ENCODE measurements around the gene MAPK8IP3. TPM values are rescaled to one million over a fixed set of nuclear protein-coding genes. Genes with fewer than 3 reads are reported as not detected.
A peak's percentile ranks its signal among the peaks of the same experiment; 100 is the strongest.

The MAPK8IP3 gene
- total and polyA plus RNA-seq, 5 experiments from 2014 or later = 0.87 to 342 (median 2.8) TPM

- no peak overlapping the region for H3K4me3 Mint-ChIP-seq
- H3K9me3 Mint-ChIP-seq = no peaks in the 10 kb centered on the region
- no peak overlapping the region for H3K27ac Mint-ChIP-seq
- peaks cover 0 to 80% (median 17%) of the 10 kb centered on the region in 3 donors for H3K36me3 Mint-ChIP-seq
- POLR2A ChIA-PET = no interaction called here
- peaks cover 0 to 5% (median 0%) of the 10 kb centered on the region in 4 donors for H3K4me1 Mint-ChIP-seq
- no peaks in the 10 kb centered on the region for H3K27me3 Mint-ChIP-seq
- no peak for DNase-seq
- ATAC-seq = no peak
These were observed 35.6 kb upstream of the MAPK8IP3 start for GRCh38 chr16:1670371-1670770.

- H3K4me1 Mint-ChIP-seq = peaks cover 0 to 5% (median 0%) of the 10 kb centered on the region in 4 donors
- POLR2A ChIA-PET = no interaction called here
- H3K9me3 Mint-ChIP-seq = no peaks in the 10 kb centered on the region
- DNase-seq = no peak
- H3K27ac Mint-ChIP-seq = peak overlapping the region in 1 of 10 donors; percentile 62
- no peak overlapping the region for H3K4me3 Mint-ChIP-seq
- no peak for ATAC-seq
- no peaks in the 10 kb centered on the region for H3K27me3 Mint-ChIP-seq
- peaks cover 0 to 77% (median 16%) of the 10 kb centered on the region in 3 donors for H3K36me3 Mint-ChIP-seq
These were observed 35.1 kb upstream of the MAPK8IP3 start for GRCh38 chr16:1670866-1671265.

- no peaks in the 10 kb centered on the region for H3K27me3 Mint-ChIP-seq
- peaks cover 0 to 62% (median 9%) of the 10 kb centered on the region in 3 donors for H3K36me3 Mint-ChIP-seq
- ATAC-seq (no peak), DNase-seq (no peak)
- H3K4me1 Mint-ChIP-seq = peaks cover 6 to 13% (median 8%) of the 10 kb centered on the region in 4 donors
- H3K27ac Mint-ChIP-seq = peak overlapping the region in 1 of 10 donors; percentile 71
- POLR2A ChIA-PET = no interaction called here
- H3K9me3 Mint-ChIP-seq = no peaks in the 10 kb centered on the region
- no peak overlapping the region for H3K4me3 Mint-ChIP-seq
These were observed 32.4 kb upstream of the MAPK8IP3 start for GRCh38 chr16:1673424-1674151.

GRCh38 chr16:1674306-1674705 is 31.7 kb upstream of the MAPK8IP3 start:
- H3K36me3 Mint-ChIP-seq = peaks cover 0 to 55% (median 9%) of the 10 kb centered on the region in 3 donors

GRCh38 chr16:1674751-1675664 is 31.0 kb upstream of the MAPK8IP3 start:
- H3K4me3 Mint-ChIP-seq = no peak overlapping the region
- H3K27me3 Mint-ChIP-seq = no peaks in the 10 kb centered on the region
- H3K27ac Mint-ChIP-seq = no peak overlapping the region
- peaks cover 0 to 48% (median 9%) of the 10 kb centered on the region in 3 donors for H3K36me3 Mint-ChIP-seq
- no peak for DNase-seq
- POLR2A ChIA-PET = no interaction called here
- no peak for ATAC-seq
- H3K4me1 Mint-ChIP-seq = peaks cover 13 to 20% (median 20%) of the 10 kb centered on the region in 4 donors
- H3K9me3 Mint-ChIP-seq = no peaks in the 10 kb centered on the region

More at GRCh38 chr16:1674306-1674705, 31.7 kb upstream of the MAPK8IP3 start:
- H3K27me3 Mint-ChIP-seq = no peaks in the 10 kb centered on the region
- H3K9me3 Mint-ChIP-seq = no peaks in the 10 kb centered on the region
- peaks cover 13 to 20% (median 14%) of the 10 kb centered on the region in 4 donors for H3K4me1 Mint-ChIP-seq
- POLR2A ChIA-PET = no interaction called here
- ATAC-seq (no peak), DNase-seq (no peak)
- H3K4me3 Mint-ChIP-seq = no peak overlapping the region
- H3K27ac Mint-ChIP-seq = peak overlapping the region in 1 of 10 donors; percentile 71

DNA sequence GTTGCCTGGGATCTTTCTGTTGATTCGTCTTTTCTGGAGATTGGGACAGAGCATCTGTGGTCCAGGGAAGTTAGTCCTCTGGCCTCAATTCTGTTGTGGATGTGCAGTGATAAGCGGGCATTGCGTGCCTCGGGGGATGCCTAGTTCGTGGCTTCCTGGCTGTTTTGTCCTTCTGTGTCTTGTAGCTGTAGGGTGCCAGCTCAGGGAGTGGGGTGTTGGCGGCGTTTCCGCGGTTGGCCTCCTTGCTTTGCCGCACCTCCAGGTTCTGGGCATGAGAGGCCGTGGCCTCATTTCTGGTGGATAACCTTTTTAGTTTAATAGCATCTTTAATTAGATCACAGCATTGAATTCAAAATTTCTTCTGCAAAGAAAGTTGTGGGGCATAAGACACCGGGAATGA is 29.3 kb upstream of the MAPK8IP3 start:
- Mint-ChIP-seq H3K4me1 (peaks cover 16 to 33% (median 29%) of the 10 kb centered on the region in 4 donors), H3K27me3 (no peaks in the 10 kb centered on the region), H3K27ac (peak overlapping the region in 5 of 10 donors; percentile 21 to 86 (median 44)), H3K4me3 (peak overlapping the region in 7 of 10 donors; percentile 11 to 79 (median 69)), H3K9me3 (no peaks in the 10 kb centered on the region), H3K36me3 (peaks cover 0 to 32% (median 4%) of the 10 kb centered on the region in 3 donors)
- DNase-seq (no peak), ATAC-seq (no peak)
- POLR2A ChIA-PET = interaction anchor here (0.6 to 1.7 kb wide), 3 partner anchors 27 to 256 kb away, joined by 3 read pairs; partner anchors contain the start of gene UQCC4

GRCh38 chr16:1677339-1677738 is 28.7 kb upstream of the MAPK8IP3 start:
- Mint-ChIP-seq H3K4me3 (peak overlapping the region; percentile 15 to 79 (median 59)), H3K9me3 (no peaks in the 10 kb centered on the region), H3K27me3 (no peaks in the 10 kb centered on the region), H3K4me1 (peaks cover 17 to 38% (median 30%) of the 10 kb centered on the region in 4 donors), H3K36me3 (peaks cover 0 to 25% (median 4%) of the 10 kb centered on the region in 3 donors), H3K27ac (peak overlapping the region in 8 of 10 donors; percentile 14 to 87 (median 80))
- DNase-seq (peak in 2 of 10 donors; percentile 5 to 13), ATAC-seq (no peak)
- POLR2A ChIA-PET = interaction anchor here (0.7 to 2.5 kb wide), 10 partner anchors 9 to 257 kb away, joined by 3 to 28 read pairs (median 4); partner anchors contain the start of genes MAPK8IP3, NUBP2, SPSB3 and TELO2

GRCh38 chr16:1677942-1678499 is 28.0 kb upstream of the MAPK8IP3 start, which contains the start of gene JPT2:
Gene JPT2 (plus strand): TSS chr16:1678279. CDS start chr16:1678313, 34 bp downstream.
- Mint-ChIP-seq H3K9me3 (no peaks in the 10 kb centered on the region), H3K4me1 (peaks cover 16 to 38% (median 30%) of the 10 kb centered on the region in 4 donors), H3K36me3 (peaks cover 0 to 22% (median 0%) of the 10 kb centered on the region in 3 donors), H3K27ac (peak within 1 kb of the TSS; percentile 56 to 93 (median 86)), H3K4me3 (peak within 1 kb of the TSS; percentile 79 to 91 (median 86)), H3K27me3 (no peaks in the 10 kb centered on the region)
- DNase-seq (peak; percentile 91 to 97 (median 92)), ATAC-seq (peak; percentile 96 to 98)
- POLR2A ChIA-PET = interaction anchor here (0.7 to 2.5 kb wide), 14 partner anchors 10 to 287 kb away, joined by 3 to 28 read pairs (median 4); partner anchors contain the start of genes MAPK8IP3, NME3, NUBP2 and RPS2

GRCh38 chr16:1678500-1679098 is 27.4 kb upstream of the MAPK8IP3 start:
- DNase-seq = peak in 9 of 10 donors; percentile 13 to 70 (median 43)
- ATAC-seq = peak; percentile 30 to 42
- Mint-ChIP-seq H3K4me1 (peaks cover 14 to 41% (median 30%) of the 10 kb centered on the region in 4 donors), H3K36me3 (peaks cover 0 to 20% (median 0%) of the 10 kb centered on the region in 3 donors), H3K27ac (peak overlapping the region; percentile 55 to 93 (median 82)), H3K9me3 (no peaks in the 10 kb centered on the region), H3K27me3 (no peaks in the 10 kb centered on the region), H3K4me3 (peak overlapping the region; percentile 79 to 91 (median 85))
- POLR2A ChIA-PET = interaction anchor here (0.9 to 2.5 kb wide), 11 partner anchors 10 to 286 kb away, joined by 3 to 28 read pairs (median 4); partner anchors contain the start of genes MAPK8IP3, NME3, NUBP2 and RPS2

- peak overlapping the region in 1 of 10 donors; percentile 56 for H3K27ac Mint-ChIP-seq
These were observed 25.6 kb upstream of the MAPK8IP3 start for GRCh38 chr16:1680361-1680760.

GRCh38 chr16:1681032-1681431 is 25.0 kb upstream of the MAPK8IP3 start:
- Mint-ChIP-seq H3K9me3 (no peaks in the 10 kb centered on the region), H3K27ac (peak overlapping the region in 2 of 10 donors; percentile 11 to 40)
- POLR2A ChIA-PET = interaction anchor here (0.7 kb wide), 1 partner anchor 173 kb away, joined by 3 read pairs; no protein-coding TSS in a partner anchor

More at GRCh38 chr16:1680361-1680760, 25.6 kb upstream of the MAPK8IP3 start:
- Mint-ChIP-seq H3K36me3 (peaks cover 0 to 10% (median 0%) of the 10 kb centered on the region in 3 donors), H3K4me1 (peaks cover 17 to 45% (median 30%) of the 10 kb centered on the region in 4 donors), H3K9me3 (no peaks in the 10 kb centered on the region), H3K27me3 (no peaks in the 10 kb centered on the region), H3K4me3 (peak overlapping the region in 7 of 10 donors; percentile 15 to 55 (median 26))
- POLR2A ChIA-PET = no interaction called here
- ATAC-seq (no peak), DNase-seq (no peak)

More at GRCh38 chr16:1681032-1681431, 25.0 kb upstream of the MAPK8IP3 start:
- no peak for ATAC-seq
- Mint-ChIP-seq H3K36me3 (peaks cover 0 to 16% (median 0%) of the 10 kb centered on the region in 3 donors), H3K4me3 (peak overlapping the region in 3 of 10 donors; percentile 10 to 50 (median 24)), H3K4me1 (peaks cover 17 to 45% (median 30%) of the 10 kb centered on the region in 4 donors), H3K27me3 (no peaks in the 10 kb centered on the region)
- DNase-seq = no peak

Data from naive thymus-derived CD8-positive, alpha-beta T cell (primary cell).